ENCODE measurements around the gene LY6G5B.

GRCh38 chr6:31622684-31623091 lies 47.1 kb upstream of the LY6G5B start:
- TF ChIP-seq CTCF (IDR thresholded peaks at IDR 0.05) (no peak), POLR2A (IDR thresholded peaks at IDR 0.05) (no peak)
